HG03558 (cell line): Measurements from ENCODE around the gene BBS9.

Experiments
- ATAC-seq: cut with Tn5 transposase; IDR thresholded peaks from one replicate; pipeline ENCODE4 v1.9.1; 2021; ENCODE audit warnings: moderate number of reproducible peaks; ENCODE audit not compliant: unreplicated experiment; ENCODE audit errors: extremely low read depth

The BBS9 gene

GRCh38 chr7:33578881-33579672, 449.7 kb downstream of the BBS9 start:
- no peak for ATAC-seq

- ATAC-seq: no peak
Observed at GRCh38 chr7:33579673-33579960, 450.3 kb downstream of the BBS9 start.

- ATAC-seq: no peak
Observed at GRCh38 chr7:33581236-33581635, 451.9 kb downstream of the BBS9 start.

GRCh38 chr7:33582104-33582503, 452.7 kb downstream of the BBS9 start:
- no peak for ATAC-seq

- no peak for ATAC-seq
Observed at GRCh38 chr7:33582533-33582932, 453.2 kb downstream of the BBS9 start.

GRCh38 chr7:33589911-33590310, 460.5 kb downstream of the BBS9 start:
- no peak for ATAC-seq

- no peak for ATAC-seq
Observed at GRCh38 chr7:33590916-33591315, 461.6 kb downstream of the BBS9 start.

GRCh38 chr7:33591490-33591889, 462.1 kb downstream of the BBS9 start:
- no peak for ATAC-seq

GRCh38 chr7:33592718-33593117, 463.4 kb downstream of the BBS9 start:
- no peak for ATAC-seq

- no peak for ATAC-seq
Observed at GRCh38 chr7:33593611-33594010, 464.2 kb downstream of the BBS9 start.

- no peak for ATAC-seq
Observed at GRCh38 chr7:33596686-33597085, 467.3 kb downstream of the BBS9 start.

GRCh38 chr7:33597181-33597580, 467.8 kb downstream of the BBS9 start:
- no peak for ATAC-seq

- ATAC-seq: no peak
Observed at GRCh38 chr7:33601101-33601500, 471.7 kb downstream of the BBS9 start.

GRCh38 chr7:33601884-33602283, 472.5 kb downstream of the BBS9 start:
- ATAC-seq: no peak

GRCh38 chr7:33604056-33604455, 474.7 kb downstream of the BBS9 start:
- no peak for ATAC-seq

GRCh38 chr7:33610918-33611317, 481.6 kb downstream of the BBS9 start:
- no peak for ATAC-seq

GRCh38 chr7:33612442-33612841, 483.1 kb downstream of the BBS9 start:
- ATAC-seq: no peak

- ATAC-seq: no peak
Observed at GRCh38 chr7:33614357-33615117, 485.2 kb downstream of the BBS9 start.

- no peak for ATAC-seq
Observed at GRCh38 chr7:33616752-33617151, 487.4 kb downstream of the BBS9 start.

- no peak for ATAC-seq
Observed at GRCh38 chr7:33619264-33619663, 489.9 kb downstream of the BBS9 start.

- no peak for ATAC-seq
Observed at GRCh38 chr7:33623267-33623666, 493.9 kb downstream of the BBS9 start.

GRCh38 chr7:33624215-33624614, 494.9 kb downstream of the BBS9 start:
- no peak for ATAC-seq
